ENCODE measurements around the gene GSC2.
A peak's percentile ranks its signal among the peaks of the same experiment; 100 is the strongest.

GSC2 gene

DNA sequence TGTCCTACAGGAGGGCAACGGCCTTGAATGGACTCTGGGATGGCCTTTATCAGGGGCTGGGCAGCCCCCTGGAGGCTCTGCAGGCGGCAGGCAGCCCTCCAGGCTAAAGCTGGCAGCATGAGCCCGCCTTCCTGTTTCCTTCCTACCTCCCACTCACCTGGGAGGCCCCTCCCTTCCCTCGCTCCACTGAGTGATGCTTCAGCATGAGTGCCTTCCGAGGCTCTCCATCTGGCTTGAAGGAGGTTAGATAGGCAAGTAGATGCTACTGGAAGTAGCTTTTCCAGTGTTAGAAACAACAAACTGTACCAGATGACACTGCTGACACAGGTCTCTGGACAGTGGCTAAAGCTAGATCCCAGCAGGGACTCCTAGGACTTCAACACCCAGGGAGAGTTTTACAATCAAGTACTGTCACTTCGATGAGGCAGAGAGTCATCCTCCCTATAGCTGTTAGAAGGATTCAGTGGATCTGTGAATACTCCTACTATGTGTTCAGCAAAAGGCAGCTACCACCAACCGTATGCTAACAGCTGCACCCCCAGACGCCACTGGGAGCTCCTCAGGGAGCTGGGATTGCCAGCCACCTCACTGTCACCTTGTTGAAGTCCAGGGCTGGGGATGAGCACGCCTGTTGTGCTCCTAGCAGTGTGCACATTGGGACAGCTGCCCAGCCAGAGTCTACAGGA, 32.5 kb upstream of the GSC2 start:
- Histone ChIP-seq H3K4me1 (no peaks in the 10 kb centered on the region), H3K27me3 (no peaks in the 10 kb centered on the region), H3K36me3 (no peaks in the 10 kb centered on the region), H3K9me3 (no peaks in the 10 kb centered on the region), H3K4me3 (ENCODE audit: low read depth, low read length) (no peak overlapping the region)
- DNase-seq: no peak
- TF ChIP-seq CTCF (IDR thresholded peaks at IDR 0.05; ENCODE audit: low read depth, low read length): no peak

GRCh38 chr22:19181786-19182471, 31.8 kb upstream of the GSC2 start:
- no peak for TF ChIP-seq CTCF (IDR thresholded peaks at IDR 0.05; ENCODE audit: low read depth, low read length)
- no peaks in the 10 kb centered on the region for H3K4me1 ChIP-seq
- no peaks in the 10 kb centered on the region for H3K36me3 ChIP-seq
- H3K9me3 ChIP-seq: no peaks in the 10 kb centered on the region
- H3K4me3 ChIP-seq (ENCODE audit: low read depth, low read length): no peak overlapping the region
- DNase-seq: no peak
- H3K27me3 ChIP-seq: no peaks in the 10 kb centered on the region

GRCh38 chr22:19180740-19181410, 30.8 kb upstream of the GSC2 start:
- DNase-seq: no peak
- Histone ChIP-seq H3K4me1 (peaks cover 7% of the 10 kb centered on the region; the same call in 1 of the 2 replicates), H3K36me3 (no peaks in the 10 kb centered on the region), H3K9me3 (no peaks in the 10 kb centered on the region), H3K27me3 (no peaks in the 10 kb centered on the region), H3K4me3 (ENCODE audit: low read depth, low read length) (no peak overlapping the region)
- no peak for TF ChIP-seq CTCF (IDR thresholded peaks at IDR 0.05; ENCODE audit: low read depth, low read length)

DNA sequence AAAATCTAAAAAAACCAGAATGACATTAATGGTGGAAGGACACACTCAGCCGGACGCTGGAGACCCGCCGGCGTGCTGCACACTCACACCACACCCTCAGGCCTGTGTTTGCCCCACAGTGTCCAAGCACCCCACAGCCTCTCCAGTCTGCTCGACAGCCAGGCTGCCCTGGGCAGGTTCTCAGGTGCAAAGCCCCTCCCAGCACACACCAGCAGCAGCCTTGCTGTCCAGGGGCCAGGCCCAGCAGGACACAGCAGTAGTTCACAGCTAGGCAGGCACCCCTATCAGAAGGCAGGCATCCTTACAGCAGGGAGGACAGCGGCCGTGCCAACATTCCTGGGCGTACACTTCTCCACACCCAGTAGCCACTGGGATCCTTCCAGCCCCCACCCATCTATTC, 30.1 kb upstream of the GSC2 start:
- DNase-seq: no peak
- Histone ChIP-seq H3K9me3 (no peaks in the 10 kb centered on the region), H3K36me3 (no peaks in the 10 kb centered on the region), H3K4me3 (ENCODE audit: low read depth, low read length) (no peak overlapping the region), H3K4me1 (peaks cover 7% of the 10 kb centered on the region; the same call in 1 of the 2 replicates), H3K27me3 (no peaks in the 10 kb centered on the region)
- no peak for TF ChIP-seq CTCF (IDR thresholded peaks at IDR 0.05; ENCODE audit: low read depth, low read length)

GRCh38 chr22:19179497-19180048, 29.5 kb upstream of the GSC2 start:
- Histone ChIP-seq H3K4me3 (ENCODE audit: low read depth, low read length) (peak overlapping the region; percentile 72), H3K9me3 (no peaks in the 10 kb centered on the region), H3K36me3 (no peaks in the 10 kb centered on the region), H3K4me1 (peaks cover 10% of the 10 kb centered on the region), H3K27me3 (no peaks in the 10 kb centered on the region)
- peak; percentile 82 for TF ChIP-seq CTCF (IDR thresholded peaks at IDR 0.05; ENCODE audit: low read depth, low read length)
- peak; percentile 86 for DNase-seq
